Endodermal cell (in vitro differentiated cells): ENCODE measurements around the gene PANK1. TPM values are rescaled to one million over a fixed set of nuclear protein-coding genes. Genes with fewer than 3 reads are reported as not detected.

ENCODE experiments used
- DNase-seq: peaks from one replicate; pipeline ENCODE4 v3.0.0-alpha.2; 2017
- H3K27ac ChIP-seq: 2 replicates; pipeline ENCODE4 v1.5.1; 2013; ENCODE audit warnings: mild to moderate bottlenecking, low read depth, low read length, moderate library complexity
- H3K27me3 ChIP-seq: 2 replicates; pipeline ENCODE4 v1.6.1; 2013; ENCODE audit warnings: mild to moderate bottlenecking, low read length, moderate library complexity; ENCODE audit not compliant: insufficient read depth, control insufficient read depth, poor library complexity, severe bottlenecking
- H3K36me3 ChIP-seq: 2 replicates; pipeline ENCODE4 v1.7.0; 2013; ENCODE audit warnings: mild to moderate bottlenecking, low read length, moderate library complexity; ENCODE audit not compliant: control insufficient read depth, insufficient read depth
- H3K4me1 ChIP-seq: one replicate; pipeline ENCODE4 v1.7.0; 2013; ENCODE audit warnings: low read length; ENCODE audit not compliant: control insufficient read depth, insufficient read depth
- H3K4me3 ChIP-seq: 2 replicates; pipeline ENCODE4 v1.5.1; 2013; ENCODE audit warnings: mild to moderate bottlenecking, low read length, moderate library complexity
- H3K9ac ChIP-seq: 2 replicates; pipeline ENCODE4 v1.6.1; 2013; ENCODE audit warnings: mild to moderate bottlenecking, low read length, moderate library complexity; ENCODE audit not compliant: poor library complexity, severe bottlenecking; ENCODE audit errors: extremely low read depth
- H3K9me3 ChIP-seq: 2 replicates; pipeline ENCODE4 v1.6.1; 2013; ENCODE audit warnings: mild to moderate bottlenecking, low read length, moderate library complexity; ENCODE audit not compliant: control insufficient read depth
- H3K27ac Mint-ChIP-seq: 2 replicates; pipeline ENCODE4 v1.8.0; 2020; ENCODE audit warnings: mixed read lengths
- H3K27me3 Mint-ChIP-seq: 2 replicates; pipeline ENCODE4 v1.8.0; 2021; ENCODE audit warnings: mild to moderate bottlenecking, mixed read lengths; ENCODE audit not compliant: insufficient read depth
- H3K36me3 Mint-ChIP-seq: 2 replicates; pipeline ENCODE4 v1.8.0; 2020; ENCODE audit warnings: low read depth, mixed read lengths
- H3K4me1 Mint-ChIP-seq: 2 replicates; pipeline ENCODE4 v1.8.0; 2020; ENCODE audit warnings: mixed read lengths
- H3K4me3 Mint-ChIP-seq: 2 replicates; pipeline ENCODE4 v1.8.0; 2020; ENCODE audit warnings: mild to moderate bottlenecking, moderate library complexity, mixed read lengths
- H3K9me3 Mint-ChIP-seq: 2 replicates; pipeline ENCODE4 v1.8.0; 2020; ENCODE audit warnings: mild to moderate bottlenecking, mixed read lengths
- WGBS, 2 experiments: methylation state at CpG; one replicate each; pipeline versions ENCODE4 v1.1.5 to v1.1.7; 2013; ENCODE audit warnings: missing lambda C conversion rate in 2 of 2, mixed read lengths in 1 of 2; ENCODE audit not compliant: insufficient coverage in 1 of 2, insufficient read length in 1 of 2; 5-methylcytosine and 5-hydroxymethylcytosine counted together
- total RNA-seq, 2 donors: library from RNA; stranded (reverse); fragmentation: NEBNext Ultra II Directional in 1 of 2; extraction: Animal tissue kit (Norgen Biotek cat#: 25700) in 1 of 2; gene quantifications; 2 replicates in 1 of 2; 3 replicates in 1 of 2; pipeline ENCODE4 v1.2.1, GENCODE V29; 2021
- TF ChIP-seq, protein P1 (sequence below): fragments of 200-600 bp; sonication (generic); conservative IDR thresholded peaks from 2 replicates; pipeline ENCODE4 v1.5.0; 2021; ENCODE audit warnings: antibody characterized with exemption, mild to moderate bottlenecking

Gene PANK1
- total RNA-seq, 2 donors from 2014 or later = 23.4 to 28.8 TPM

DNA sequence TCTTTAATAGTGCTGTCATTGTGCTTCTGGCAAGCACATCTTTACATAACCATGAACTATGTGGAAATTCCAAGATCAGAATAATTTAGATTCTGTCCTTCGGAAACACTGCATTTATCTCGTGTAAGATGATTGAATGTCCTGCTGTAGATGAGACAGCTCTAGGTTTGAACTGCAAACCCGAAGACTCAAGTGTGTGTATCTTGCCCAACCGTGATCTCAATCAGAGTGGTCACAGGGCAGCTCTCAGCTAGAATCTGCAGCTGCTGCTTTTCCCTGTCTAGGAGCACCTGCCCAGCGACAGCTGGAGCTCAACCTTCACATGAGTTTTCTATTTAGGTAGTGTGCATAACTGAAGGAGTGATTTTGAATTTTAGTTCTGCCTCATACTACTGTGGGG is 38.8 kb upstream of the PANK1 start:
- no peak for DNase-seq
- no peak overlapping the region for H3K4me3 ChIP-seq
- H3K9me3 ChIP-seq = no peaks in the 10 kb centered on the region
- H3K27ac Mint-ChIP-seq = no peak overlapping the region
- WGBS, 2 experiments = 85 to 88% methylated on average over 4 to 5 of the region's 5 CpGs
- no peak overlapping the region for H3K27ac ChIP-seq
- peaks cover 3% of the 10 kb centered on the region for H3K4me1 Mint-ChIP-seq
- H3K27me3 Mint-ChIP-seq = no peaks in the 10 kb centered on the region
- no peak overlapping the region for H3K9ac ChIP-seq
- no peaks in the 10 kb centered on the region for H3K36me3 ChIP-seq
- no peak overlapping the region for H3K4me3 Mint-ChIP-seq
- H3K36me3 Mint-ChIP-seq = no peaks in the 10 kb centered on the region
- TF ChIP-seq, protein P1, sequence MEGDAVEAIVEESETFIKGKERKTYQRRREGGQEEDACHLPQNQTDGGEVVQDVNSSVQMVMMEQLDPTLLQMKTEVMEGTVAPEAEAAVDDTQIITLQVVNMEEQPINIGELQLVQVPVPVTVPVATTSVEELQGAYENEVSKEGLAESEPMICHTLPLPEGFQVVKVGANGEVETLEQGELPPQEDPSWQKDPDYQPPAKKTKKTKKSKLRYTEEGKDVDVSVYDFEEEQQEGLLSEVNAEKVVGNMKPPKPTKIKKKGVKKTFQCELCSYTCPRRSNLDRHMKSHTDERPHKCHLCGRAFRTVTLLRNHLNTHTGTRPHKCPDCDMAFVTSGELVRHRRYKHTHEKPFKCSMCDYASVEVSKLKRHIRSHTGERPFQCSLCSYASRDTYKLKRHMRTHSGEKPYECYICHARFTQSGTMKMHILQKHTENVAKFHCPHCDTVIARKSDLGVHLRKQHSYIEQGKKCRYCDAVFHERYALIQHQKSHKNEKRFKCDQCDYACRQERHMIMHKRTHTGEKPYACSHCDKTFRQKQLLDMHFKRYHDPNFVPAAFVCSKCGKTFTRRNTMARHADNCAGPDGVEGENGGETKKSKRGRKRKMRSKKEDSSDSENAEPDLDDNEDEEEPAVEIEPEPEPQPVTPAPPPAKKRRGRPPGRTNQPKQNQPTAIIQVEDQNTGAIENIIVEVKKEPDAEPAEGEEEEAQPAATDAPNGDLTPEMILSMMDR = no peak
- H3K9me3 Mint-ChIP-seq = no peaks in the 10 kb centered on the region
- no peaks in the 10 kb centered on the region for H3K27me3 ChIP-seq
- H3K4me1 ChIP-seq = no peaks in the 10 kb centered on the region

DNA sequence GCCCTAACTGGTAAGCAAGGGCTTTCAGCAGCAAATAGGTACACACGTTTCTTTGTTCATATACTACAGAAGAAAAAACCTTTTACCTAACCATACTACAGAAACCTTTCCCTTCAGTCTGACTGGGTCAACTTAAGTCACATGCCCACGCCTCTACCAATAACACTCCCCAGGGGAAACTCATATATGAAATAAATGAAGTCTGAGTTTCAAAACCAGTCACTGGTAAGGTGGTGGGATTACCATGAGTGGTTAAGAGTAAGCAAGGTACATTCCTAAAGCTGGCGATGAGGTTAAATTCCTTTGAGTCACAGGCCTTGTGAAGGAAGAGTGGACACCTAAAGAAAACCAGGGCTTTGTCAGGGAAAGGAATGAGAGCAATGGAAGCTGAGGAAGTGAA is 34.9 kb upstream of the PANK1 start:
- 84 to 95% methylated on average over 2 to 3 of the region's 3 CpGs for WGBS, 2 experiments
- H3K36me3 ChIP-seq = no peaks in the 10 kb centered on the region
- no peaks in the 10 kb centered on the region for H3K27me3 ChIP-seq
- no peak overlapping the region for H3K4me3 ChIP-seq
- Mint-ChIP-seq H3K9me3 (no peaks in the 10 kb centered on the region), H3K4me1 (peaks cover 12% of the 10 kb centered on the region), H3K27ac (no peak overlapping the region), H3K36me3 (no peaks in the 10 kb centered on the region), H3K27me3 (peaks cover 2% of the 10 kb centered on the region), H3K4me3 (no peak overlapping the region)
- no peaks in the 10 kb centered on the region for H3K9me3 ChIP-seq
- no peak overlapping the region for H3K9ac ChIP-seq
- peaks cover 4% of the 10 kb centered on the region for H3K4me1 ChIP-seq
- TF ChIP-seq, protein P1 = no peak
- H3K27ac ChIP-seq = no peak overlapping the region
- no peak for DNase-seq

DNA sequence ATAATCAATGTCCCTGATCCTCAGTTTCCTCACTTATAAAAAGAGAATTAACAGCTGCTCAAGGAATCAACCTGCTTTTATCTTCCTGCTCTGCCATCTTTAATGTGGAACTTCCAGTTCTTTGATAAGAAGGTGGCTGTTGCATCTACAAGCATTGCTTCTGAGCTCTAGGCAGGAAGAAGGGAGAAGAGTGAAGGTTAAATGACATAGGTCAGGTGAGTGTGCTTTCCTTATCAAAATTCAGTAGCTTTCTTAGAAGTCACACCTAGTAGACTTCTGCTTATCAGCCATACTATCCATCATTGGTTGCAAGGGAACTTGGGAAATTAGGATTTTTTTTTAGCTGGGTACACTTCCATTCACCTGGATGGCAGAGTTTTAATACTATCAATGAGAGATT is 32.3 kb upstream of the PANK1 start:
- Histone ChIP-seq H3K27ac (no peak overlapping the region), H3K9ac (no peak overlapping the region), H3K4me3 (no peak overlapping the region), H3K4me1 (peaks cover 6% of the 10 kb centered on the region), H3K36me3 (no peaks in the 10 kb centered on the region), H3K9me3 (no peaks in the 10 kb centered on the region), H3K27me3 (no peaks in the 10 kb centered on the region)
- no peaks in the 10 kb centered on the region for H3K9me3 Mint-ChIP-seq
- DNase-seq = no peak
- TF ChIP-seq, protein P1 = no peak
- H3K36me3 Mint-ChIP-seq = no peaks in the 10 kb centered on the region
- H3K27me3 Mint-ChIP-seq = peaks cover 2% of the 10 kb centered on the region
- H3K4me3 Mint-ChIP-seq = no peak overlapping the region
- H3K4me1 Mint-ChIP-seq = peaks cover 30% of the 10 kb centered on the region
- H3K27ac Mint-ChIP-seq = no peak overlapping the region
